ENCODE results near the gene NRGN. TPM values are rescaled to one million over a fixed set of nuclear protein-coding genes. Genes with fewer than 3 reads are reported as not detected.

The NRGN gene
- 2.5 and 3.0 TPM in 2 replicates for total RNA-seq

DNA sequence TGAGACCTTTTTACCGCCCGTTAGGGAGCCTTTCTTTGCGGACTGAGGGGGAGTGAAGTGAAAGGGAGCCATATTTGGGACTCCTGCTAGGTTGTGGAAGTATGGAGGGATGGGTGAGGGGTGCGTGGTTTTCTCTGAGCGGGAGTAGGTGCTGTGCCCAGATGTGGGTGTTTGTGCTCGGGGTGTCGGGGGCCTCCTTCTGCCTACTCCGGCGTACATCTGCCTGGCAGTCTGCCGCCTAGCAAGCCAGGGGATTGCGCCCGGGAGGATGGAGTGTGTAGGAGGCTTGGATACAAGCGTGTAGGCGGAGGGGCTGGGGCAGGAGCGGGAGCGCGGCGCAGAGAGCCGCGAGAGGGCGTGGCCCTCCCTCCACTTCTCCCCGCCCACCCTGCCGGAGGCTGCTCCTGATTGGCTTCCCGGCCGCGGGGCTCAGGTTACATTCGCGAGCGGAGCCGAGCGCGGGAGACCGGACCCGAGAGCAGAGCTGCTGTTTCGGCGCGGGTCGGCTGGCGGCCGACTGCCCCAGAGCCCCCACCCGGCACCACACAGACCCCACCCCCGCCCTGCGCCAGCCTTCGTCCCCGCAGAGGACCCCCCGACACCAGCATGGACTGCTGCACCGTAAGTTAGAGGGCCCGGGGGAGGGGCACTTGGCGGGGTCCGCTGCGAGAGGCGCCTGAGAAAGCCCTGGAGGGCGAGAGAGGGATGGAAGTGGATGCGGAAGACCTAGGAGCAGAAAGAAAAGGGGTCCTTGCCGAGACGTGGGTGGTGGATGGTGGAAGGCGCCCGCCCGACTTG lies at the start of gene NRGN:
Gene NRGN, plus strand, starts transcription at position 464 of the 798 bp plus-strand sequence. Its CDS starts 143 bp downstream, at position 607.
- DNase-seq (ENCODE audit: low read depth, low spot score) = peak; percentile 65

DNA sequence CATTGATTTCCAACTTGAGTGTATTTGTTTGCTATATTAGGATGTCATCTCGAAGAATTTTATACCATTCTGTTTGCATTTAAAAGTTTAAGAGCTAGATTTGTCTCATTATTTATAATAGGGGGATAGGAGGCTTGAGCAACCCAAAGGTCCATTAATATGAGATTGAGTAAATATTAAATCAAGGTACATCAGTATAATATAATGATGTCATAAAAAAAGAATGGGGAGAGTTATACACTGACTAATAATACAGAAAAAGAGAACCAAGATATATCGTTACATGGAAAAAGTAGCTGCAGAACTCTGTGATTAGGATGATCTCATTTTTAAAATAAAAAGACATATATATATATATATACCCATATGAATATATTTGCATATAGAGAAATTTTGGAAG lies 46.6 kb upstream of the NRGN start:
- DNase-seq (ENCODE audit: low read depth, low spot score) = no peak

DNA sequence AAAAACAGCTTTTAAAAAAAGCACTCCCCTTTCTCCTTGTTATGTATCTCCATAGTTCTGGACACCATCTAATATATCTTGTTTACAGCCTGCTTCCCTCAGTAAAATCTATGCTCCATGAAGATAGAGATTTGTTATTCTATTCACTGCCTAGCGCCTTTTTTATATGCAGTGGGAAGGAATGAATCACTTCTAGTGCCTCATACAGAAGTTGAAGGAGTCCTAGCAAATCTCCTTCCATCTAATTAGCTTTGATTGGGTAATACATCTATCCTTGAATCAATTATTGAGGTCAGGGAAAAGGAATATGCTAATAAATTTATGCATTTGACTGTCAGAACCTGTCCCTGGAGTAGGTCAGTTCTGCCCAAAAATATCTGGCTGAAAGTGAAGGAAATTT lies 40.2 kb upstream of the NRGN start:
- DNase-seq (ENCODE audit: low read depth, low spot score) = no peak

DNA sequence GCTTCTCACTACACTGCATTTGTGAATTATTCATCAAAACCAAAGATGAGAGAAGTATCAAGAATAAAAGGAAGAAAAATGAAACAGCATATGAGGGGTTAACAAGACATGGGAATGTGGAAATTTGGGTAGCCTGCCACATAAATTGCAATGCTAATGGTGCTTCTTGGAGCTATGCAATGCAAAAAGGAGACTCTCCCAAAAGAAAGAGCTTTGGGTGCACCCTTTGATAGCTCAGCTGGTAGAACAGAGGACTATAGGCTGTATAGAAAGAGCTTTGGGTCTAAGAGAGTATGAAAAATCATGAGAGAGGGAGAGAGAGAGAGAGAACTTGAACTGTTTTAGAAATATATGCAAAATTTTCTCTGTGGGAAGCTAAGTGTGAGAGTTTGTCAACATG lies 39.7 kb upstream of the NRGN start:
- no peak for DNase-seq (ENCODE audit: low read depth, low spot score)

DNA sequence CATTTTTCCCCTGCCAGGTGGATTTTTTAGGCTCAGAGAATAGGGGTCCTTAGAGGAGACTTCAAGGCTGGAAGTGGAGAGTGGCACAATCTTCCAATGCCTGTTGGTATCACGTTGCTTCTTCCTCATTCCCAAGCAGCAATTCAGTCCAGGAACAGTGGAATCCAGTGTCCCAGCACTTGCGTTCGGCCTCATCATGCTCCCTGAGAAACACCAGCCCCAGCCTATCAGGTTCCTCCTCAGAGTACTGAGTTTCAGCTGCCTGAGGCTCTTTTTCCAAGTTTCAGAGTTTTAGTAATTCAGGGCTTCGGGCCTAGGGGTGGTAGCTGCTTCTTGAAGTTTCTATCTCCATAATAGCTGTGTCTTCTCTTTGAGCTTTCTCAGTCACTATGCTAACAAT lies 31.9 kb upstream of the NRGN start:
- DNase-seq (ENCODE audit: low read depth, low spot score) = no peak

DNA sequence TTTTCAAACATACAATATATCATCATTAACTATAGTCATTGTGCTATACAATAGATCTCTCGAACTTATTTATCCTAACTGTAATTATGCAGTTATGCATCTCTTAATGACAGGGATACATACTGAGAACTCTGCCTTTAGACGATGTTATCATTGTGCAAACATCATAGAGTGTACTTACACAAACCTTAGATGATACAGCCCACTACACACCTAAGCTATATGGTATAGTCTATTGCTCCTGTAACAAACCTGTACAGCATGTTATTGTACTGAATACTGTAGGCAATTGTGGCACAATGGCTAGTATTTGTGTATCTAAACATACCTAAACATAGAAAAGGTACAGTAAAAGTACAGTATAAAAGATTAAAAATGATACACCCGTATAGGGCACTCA lies 27.4 kb upstream of the NRGN start:
- DNase-seq (ENCODE audit: low read depth, low spot score) = no peak

DNA sequence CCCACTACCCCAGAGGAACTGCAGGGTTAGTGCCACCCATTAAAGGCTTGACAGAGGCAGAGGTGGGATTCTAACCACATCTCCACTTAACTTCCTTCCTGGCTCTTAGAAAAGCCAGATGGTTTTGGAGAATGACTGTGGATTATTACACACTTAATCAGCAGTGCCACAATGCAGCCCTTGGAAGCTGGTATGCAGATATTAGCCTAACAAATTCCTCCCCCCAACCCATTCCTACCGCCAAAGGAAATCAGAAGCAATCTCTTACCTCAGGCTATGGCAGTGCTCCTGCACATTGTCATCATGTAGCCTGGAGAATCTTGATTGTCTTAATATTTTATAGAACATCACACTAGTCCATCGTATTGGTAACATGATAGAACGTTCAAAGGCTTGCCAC lies 23.2 kb upstream of the NRGN start:
- peak; percentile 41 for DNase-seq (ENCODE audit: low read depth, low spot score)

DNA sequence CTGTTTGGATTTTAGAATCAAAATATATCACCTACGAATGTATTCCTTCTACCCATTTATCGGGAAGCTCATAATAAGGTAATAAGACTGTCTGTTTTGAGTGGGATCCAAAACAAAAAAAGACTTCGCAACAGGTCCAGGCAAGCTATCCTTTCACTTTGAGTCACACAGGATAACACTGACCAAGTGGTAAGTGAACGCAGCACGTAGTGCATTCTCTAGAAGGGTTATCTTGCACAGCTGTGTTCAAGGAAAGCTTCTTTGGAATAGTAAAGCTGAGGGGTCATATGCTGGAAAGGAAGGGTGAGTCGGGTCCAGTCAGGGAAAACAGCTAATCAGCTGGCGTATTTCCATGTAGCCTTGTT lies 22.3 kb upstream of the NRGN start:
- peak; percentile 72 for DNase-seq (ENCODE audit: low read depth, low spot score)

DNA sequence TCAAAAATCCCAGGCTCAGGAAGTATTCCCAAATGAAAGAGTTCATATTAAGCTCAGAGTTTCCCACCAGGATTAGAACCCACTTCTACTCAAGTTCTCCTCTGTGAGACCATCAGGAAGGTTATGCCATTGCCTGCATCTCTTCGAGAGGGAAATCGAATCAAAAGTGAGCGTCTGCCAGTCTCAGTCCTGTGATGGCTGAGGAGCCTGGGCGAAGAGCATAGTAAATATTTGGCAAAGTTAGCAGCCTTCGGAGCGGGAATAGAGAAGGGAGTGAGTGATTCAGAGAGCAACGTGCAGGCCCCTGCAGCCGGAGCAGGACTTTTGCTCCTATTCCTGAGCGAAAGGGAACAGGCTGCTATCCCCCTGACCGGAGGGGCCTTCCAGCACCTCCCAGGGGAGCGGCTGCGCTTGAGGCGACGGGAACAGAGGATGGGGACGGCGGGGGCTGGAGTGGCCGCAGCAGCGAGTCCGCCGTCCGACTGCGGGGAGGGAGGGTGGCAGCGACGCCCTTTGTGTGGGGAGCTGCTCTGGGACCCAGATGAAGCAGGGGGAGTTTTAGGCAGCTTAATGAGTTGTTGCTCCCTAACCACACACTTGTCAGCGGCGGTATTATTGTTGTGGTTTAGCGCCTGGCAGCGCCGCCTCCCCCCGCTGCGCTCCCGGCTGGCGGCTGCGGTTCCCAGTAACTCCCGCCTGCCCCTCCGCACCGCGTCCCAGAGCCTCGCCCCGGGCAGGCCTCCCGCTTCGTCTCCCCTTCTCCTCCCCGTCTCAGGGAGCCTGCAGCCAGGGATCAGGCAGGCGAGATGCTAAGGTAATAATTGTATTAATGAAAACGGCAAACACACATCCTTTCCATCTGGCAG lies 21.7 kb upstream of the NRGN start:
- no peak for DNase-seq (ENCODE audit: low read depth, low spot score)

DNA sequence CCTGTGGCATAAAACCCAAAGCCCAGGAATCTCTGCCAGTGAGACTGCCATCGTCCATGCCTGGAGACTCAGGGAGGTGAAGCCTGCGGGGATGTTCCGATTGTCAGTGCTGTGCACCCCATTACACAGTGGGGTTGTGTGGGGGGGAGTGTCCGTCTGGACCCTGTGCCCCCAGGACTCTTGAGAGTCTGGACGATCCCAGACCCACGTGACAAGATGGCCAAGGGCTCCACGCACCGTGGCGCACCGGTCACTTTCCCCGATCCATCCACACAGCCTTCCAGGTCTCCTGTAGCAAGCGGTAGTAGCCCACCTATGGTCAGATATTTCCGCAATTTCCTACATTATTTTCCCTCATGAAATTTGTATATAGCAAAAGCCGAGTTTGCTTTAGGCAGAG lies 20.9 kb upstream of the NRGN start:
- DNase-seq (ENCODE audit: low read depth, low spot score) = no peak

DNA sequence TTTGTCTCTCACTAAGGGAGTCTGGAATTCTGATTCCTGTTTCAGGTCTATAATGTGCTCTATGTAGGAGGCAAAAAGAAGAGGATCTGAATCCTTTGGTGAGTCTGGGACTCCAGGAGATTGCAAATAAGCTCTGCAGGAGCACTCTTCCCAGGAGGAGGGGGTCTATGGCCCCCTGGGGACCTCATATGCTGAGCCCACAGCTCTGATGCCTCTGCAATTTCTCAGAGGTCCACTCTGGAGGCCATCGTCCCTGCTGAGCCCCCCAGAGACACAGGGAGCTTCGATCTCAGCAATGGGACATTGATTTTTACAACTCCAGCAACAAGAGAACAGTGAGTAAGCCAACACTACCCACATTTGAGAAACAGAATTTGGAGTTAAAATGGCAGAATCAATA lies 20.2 kb upstream of the NRGN start:
- DNase-seq (ENCODE audit: low read depth, low spot score) = no peak

DNA sequence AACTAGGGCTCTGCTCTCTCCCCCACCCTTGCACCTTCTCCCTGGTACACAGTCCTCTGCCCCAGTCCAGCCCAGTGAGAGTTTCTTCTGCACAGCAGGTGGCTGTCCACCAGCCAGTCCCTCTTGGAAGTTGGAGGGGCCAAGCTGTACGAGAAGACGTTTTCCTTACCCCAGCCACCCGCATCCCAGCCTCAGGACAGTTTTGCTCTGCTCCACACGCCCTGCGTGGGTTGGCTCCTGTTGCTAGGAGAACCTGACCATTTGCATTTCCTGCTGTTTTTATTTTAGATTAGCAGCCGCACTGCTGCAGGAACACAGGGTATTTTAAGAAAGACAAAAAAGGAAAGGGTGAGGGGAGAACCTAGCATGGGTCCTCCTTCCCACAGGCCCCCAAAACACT lies 17.6 kb upstream of the NRGN start:
- DNase-seq (ENCODE audit: low read depth, low spot score) = no peak

DNA sequence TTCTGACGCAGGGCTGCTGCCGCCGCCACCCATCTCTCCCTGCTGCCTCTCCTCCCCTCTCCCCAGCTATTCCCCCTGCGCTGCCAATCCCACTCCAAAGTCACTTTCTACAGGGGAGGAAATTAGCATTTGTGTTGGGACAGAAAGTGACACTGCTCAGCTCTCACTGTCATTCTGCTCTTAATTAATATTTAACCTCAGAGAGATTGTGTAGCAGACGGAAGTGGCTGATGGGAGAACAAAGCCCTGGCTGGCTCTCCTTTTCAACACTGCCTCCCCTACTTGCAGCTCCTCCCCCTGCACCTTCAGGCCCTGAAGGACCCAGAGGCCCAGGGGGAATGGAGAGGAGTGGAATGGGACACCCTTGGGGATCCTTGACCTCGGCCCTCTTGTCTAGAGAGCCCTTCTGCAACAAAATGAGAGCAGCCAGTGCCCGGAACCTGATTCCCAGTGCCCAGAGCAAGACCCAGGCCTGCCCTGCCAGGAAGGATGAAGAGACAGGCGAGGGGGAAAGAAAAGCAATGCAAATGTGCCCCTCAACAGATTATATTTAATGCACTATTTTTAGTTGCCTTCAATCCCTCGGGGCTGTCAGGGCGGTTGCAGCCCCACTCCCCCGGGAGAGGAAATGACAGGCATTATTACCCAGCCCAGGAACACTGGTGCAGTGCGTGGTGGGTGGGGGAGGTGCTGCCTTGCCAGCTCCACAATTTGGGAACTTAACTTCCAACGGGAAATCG lies 14.6 kb upstream of the NRGN start:
- DNase-seq (ENCODE audit: low read depth, low spot score) = no peak

DNA sequence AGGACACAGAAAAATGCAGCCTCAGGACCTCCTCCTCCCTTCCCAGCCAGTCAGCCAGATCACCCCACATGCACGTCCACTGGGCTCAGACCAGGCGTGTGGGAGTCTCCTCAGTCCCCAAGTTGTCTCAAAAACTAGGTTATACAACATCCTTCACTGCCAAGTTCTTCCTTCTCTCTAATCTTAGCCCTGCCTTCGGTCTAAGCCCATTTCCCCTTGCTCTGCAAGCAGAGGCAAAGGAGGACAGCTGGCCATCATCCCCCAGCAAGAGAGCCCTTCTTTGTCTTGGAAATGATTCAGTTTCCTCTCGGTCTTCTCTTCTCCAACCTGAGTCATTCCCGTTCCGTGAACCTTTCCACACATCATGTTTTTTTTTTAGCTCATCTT lies 14.0 kb upstream of the NRGN start:
- DNase-seq (ENCODE audit: low read depth, low spot score) = peak; percentile 56

DNA sequence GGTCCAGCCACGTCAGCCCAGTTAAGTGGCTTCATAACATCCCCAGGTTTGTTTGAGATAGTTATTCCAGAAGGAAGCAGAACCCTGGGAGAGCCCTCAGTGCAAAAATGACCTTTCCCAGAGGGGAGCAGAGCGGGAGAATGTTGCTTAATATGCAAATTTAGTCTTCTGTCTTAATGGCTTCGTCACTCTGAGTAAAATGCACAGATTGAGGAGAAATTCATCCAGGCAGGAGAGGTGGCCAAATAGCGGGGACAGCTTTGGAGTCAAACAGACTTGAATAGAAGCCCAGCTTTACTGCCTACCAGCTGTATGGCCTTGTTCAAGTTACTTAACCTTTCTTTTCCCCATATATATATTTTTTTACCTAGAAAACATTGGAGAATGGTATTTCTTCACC lies 12.3 kb upstream of the NRGN start:
- DNase-seq (ENCODE audit: low read depth, low spot score) = no peak

DNA sequence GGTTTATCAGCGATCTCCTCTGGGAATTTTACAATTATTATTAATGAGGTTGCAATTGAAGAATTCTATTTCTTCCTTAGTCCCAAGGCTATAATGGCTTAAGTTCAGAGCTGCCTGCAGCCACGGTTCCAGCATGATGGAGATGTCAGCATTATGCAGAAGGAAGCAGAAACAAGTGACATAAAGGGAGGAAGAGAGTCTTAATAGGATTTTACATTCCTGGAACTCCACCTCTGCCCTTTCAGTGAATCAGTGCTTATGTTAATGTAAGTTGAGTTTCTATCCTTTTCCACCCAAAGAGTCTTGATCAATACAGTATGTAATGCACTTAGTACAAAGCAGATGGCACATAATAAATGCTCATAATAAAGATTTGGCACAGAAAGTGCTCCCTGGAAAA lies 11.6 kb upstream of the NRGN start:
- DNase-seq (ENCODE audit: low read depth, low spot score) = no peak

DNA sequence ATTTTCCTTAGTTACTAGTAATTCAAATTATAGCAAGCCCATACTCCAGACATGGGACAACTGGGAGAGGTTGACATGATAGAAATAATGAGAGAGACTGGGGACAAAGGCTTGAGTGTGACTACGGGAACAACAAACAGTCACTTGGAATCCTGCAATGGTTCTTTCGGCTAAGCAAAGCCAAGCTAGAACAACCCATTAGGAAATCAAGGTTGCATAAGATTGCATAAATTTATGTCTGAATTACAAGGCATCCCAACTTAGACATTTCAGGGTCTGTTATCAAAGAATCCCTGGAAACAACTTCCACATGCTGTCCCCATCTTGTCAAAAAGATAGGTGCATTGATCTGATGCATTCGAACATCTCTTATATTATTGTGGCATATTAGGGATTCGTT lies 10.2 kb upstream of the NRGN start:
- no peak for DNase-seq (ENCODE audit: low read depth, low spot score)

DNA sequence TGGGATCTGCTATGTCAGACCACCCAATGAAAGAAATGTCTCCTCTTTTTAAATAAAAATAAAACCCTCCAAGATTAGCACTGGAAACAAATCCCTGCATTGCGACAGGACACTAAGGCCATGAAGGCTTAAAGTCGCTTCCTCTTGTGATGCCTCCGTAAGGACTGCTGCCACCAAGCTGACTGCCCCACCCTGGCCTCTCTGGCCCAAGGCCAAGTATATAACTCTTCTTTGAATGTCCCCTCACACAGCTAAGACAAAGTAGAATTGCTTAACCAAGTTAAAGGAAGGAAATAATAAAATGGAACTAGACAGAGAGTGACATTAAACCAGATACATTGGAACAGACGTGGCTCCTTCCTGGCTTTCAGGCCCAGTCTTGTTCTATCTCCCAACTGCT lies 7.5 kb upstream of the NRGN start:
- no peak for DNase-seq (ENCODE audit: low read depth, low spot score)

DNA sequence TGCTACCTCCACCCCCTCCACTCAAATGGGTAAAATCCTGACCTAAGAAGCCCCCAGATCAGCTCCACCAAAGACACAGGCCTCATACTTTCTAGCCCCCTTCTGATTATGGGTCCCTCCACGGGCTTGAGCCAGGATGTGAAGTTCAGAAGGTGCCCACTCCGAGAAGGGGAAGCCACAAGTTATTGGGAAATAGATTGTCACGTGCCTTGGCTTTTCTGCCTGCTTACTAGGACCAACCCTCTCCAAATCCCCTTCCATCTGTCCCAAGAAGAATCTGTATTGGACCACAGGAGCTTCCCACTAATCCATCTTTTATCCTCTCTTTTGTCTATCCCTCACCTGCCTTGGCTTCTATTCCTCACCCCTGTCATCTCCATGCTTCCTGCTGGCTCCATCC lies 3.0 kb upstream of the NRGN start:
- no peak for DNase-seq (ENCODE audit: low read depth, low spot score)

DNA sequence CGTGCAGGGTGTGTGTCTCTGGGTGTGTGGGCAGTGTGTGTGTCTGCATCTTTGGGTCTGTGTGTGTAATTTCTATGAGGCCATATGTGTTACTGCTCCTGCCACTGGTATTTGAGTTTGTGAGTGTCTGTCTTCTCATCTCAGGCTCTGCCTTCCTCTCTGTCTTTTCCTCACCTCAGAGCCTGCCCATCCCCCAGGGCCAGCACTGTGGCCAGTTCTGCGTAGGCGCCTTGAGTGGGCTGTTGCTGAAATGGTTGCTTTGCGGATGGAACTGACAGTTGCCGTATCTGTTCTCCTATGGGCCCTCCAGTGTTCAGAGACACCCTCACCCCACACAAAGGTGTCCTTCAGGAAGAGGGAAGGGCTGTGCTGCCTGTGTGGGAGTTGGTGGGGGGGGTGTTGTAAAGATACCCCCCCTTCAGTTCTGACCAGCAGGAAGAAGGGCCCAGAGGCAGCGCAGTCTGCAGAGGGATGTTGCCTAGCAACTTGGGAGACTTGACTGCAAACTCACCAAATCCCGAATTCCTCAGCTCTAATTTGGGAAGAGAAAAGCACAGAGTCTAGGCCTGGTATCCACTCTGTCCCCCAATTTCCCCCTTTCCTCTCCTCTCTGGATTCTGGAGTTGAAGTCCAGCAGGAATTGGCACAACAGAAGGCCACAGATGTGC lies 2.0 kb upstream of the NRGN start:
- DNase-seq (ENCODE audit: low read depth, low spot score) = no peak

DNA sequence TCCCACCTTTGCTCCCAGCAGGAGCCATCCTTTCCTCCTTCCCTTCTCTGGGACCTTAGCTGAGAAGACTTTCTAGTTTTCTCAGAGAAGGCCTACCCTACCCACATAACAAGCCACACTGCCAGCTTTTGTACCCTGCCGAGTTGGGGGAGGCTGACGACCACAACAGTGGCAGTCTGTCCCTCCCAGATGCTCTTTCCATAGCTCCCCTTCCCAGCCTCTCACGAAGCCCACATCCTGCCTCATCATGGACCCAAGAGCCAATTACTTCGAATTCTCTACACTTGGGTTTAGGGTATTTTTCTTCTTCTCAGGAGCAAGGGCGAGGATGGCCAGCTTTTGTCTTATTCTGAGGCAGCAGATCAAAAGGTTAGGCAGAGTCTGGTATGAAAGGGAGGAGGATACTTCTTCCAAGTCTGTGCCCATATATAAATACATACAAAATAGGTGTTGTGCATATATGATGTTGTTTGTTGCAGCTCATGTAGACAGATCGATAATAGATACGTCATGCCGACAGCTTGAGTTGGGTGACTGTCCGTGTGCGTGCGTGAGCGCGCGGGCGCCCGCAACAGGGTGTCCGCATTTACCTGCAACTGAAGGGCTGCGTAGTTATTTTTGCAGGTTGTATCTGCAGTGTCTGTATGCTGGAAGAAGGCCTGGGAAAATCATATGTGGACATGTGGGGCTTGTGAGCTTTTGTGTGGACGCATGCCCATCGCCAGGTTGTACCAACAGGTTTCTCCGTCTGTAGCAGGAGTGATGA lies 846 bp upstream of the NRGN start:
- DNase-seq (ENCODE audit: low read depth, low spot score) = no peak
